GM06990 (cell line): ENCODE measurements around the gene TENM4.
"Not testable (repeated sequence)": the region's sequence is repeated elsewhere in the genome, so short reads cannot be mapped to it uniquely, and the experiment has no call there.

Experiments
- DNase-seq: peaks from one replicate; pipeline ENCODE4 v3.0.0-alpha.2; 2011; ENCODE audit not compliant: insufficient read length; ENCODE audit errors: extremely low read depth
- H3K27me3 ChIP-seq: replicated peaks from 2 replicates; pipeline ENCODE4 v1.6.0; 2011; ENCODE audit warnings: low read length; ENCODE audit not compliant: control insufficient read depth, insufficient read depth
- H3K36me3 ChIP-seq: 2 replicates; pipeline ENCODE4 v1.5.1; 2011; ENCODE audit warnings: low read length; ENCODE audit not compliant: control insufficient read depth, insufficient read depth
- H3K4me3 ChIP-seq: replicated peaks from 2 replicates; pipeline ENCODE4 v1.5.1; 2011; ENCODE audit warnings: low read depth, mild to moderate bottlenecking, control low read depth, low read length
- CTCF ChIP-seq: IDR thresholded peaks from 2 replicates; pipeline ENCODE4 v1.5.1; 2011; ENCODE audit warnings: low read length, control low read depth, mild to moderate bottlenecking, inconsistent platforms; ENCODE audit not compliant: insufficient read depth, poor library complexity, severe bottlenecking

The TENM4 gene

GRCh38 chr11:79193663-79194310 is 247.0 kb downstream of the TENM4 start:
- no peak for DNase-seq
- Histone ChIP-seq H3K27me3 (no peaks in the 10 kb centered on the region; the same call in 1 of the 2 replicates), H3K36me3 (no peaks in the 10 kb centered on the region), H3K4me3 (peak overlapping the region; percentile 18)
- TF ChIP-seq CTCF = no peak

GRCh38 chr11:79192836-79193235 is 248.0 kb downstream of the TENM4 start:
- TF ChIP-seq CTCF = no peak
- DNase-seq = no peak
- Histone ChIP-seq H3K4me3 (no peak overlapping the region), H3K36me3 (no peaks in the 10 kb centered on the region), H3K27me3 (no peaks in the 10 kb centered on the region; the same call in 1 of the 2 replicates)

GRCh38 chr11:79191716-79192115 is 249.1 kb downstream of the TENM4 start:
- not testable (repeated sequence) for H3K36me3 ChIP-seq, H3K4me3 ChIP-seq, DNase-seq, H3K27me3 ChIP-seq

GRCh38 chr11:79190553-79190952 is 250.3 kb downstream of the TENM4 start:
- DNase-seq, H3K36me3 ChIP-seq, H3K4me3 ChIP-seq, H3K27me3 ChIP-seq: not testable (repeated sequence)

GRCh38 chr11:79189601-79190000 is 251.2 kb downstream of the TENM4 start:
- no peak for TF ChIP-seq CTCF
- Histone ChIP-seq H3K27me3 (no peaks in the 10 kb centered on the region; the same call in 1 of the 2 replicates), H3K36me3 (no peaks in the 10 kb centered on the region), H3K4me3 (no peak overlapping the region)
- no peak for DNase-seq

GRCh38 chr11:79189055-79189454 is 251.8 kb downstream of the TENM4 start:
- no peak for DNase-seq
- H3K4me3 ChIP-seq = no peak overlapping the region
- no peak for TF ChIP-seq CTCF
- no peaks in the 10 kb centered on the region for H3K36me3 ChIP-seq
- no peaks in the 10 kb centered on the region; the same call in 1 of the 2 replicates for H3K27me3 ChIP-seq

- Histone ChIP-seq H3K36me3 (no peaks in the 10 kb centered on the region), H3K4me3 (no peak overlapping the region), H3K27me3 (no peaks in the 10 kb centered on the region; the same call in 1 of the 2 replicates)
- DNase-seq = no peak
- no peak for TF ChIP-seq CTCF
Observed at GRCh38 chr11:79186669-79187068, 254.2 kb downstream of the TENM4 start.
